KOPT-K1 (cell line): ENCODE data around the gene AQP3.
A peak's percentile ranks its signal among the peaks of the same experiment; 100 is the strongest.
"Not testable (repeated sequence)": the region's sequence is repeated elsewhere in the genome, so short reads cannot be mapped to it uniquely, and the experiment has no call there.

Experiments used
- H3K27ac ChIP-seq: fragments of 200-600 bp; sonication (generic); 2 replicates; pipeline ENCODE4 v1.5.1; 2016; ENCODE audit warnings: antibody characterized with exemption, mild to moderate bottlenecking, low read depth, low read length; ENCODE audit not compliant: poor library complexity, severe bottlenecking
- H3K36me3 ChIP-seq: fragments of 200-600 bp; sonication (generic); 2 replicates; pipeline ENCODE4 v1.5.1; 2017; ENCODE audit warnings: antibody characterized with exemption, mild to moderate bottlenecking, low read length, moderate library complexity; ENCODE audit not compliant: insufficient read depth
- H3K9me3 ChIP-seq: fragments of 200-600 bp; sonication (generic); 2 replicates; pipeline ENCODE4 v1.5.1; 2017; ENCODE audit warnings: antibody characterized with exemption, low read length, mild to moderate bottlenecking; ENCODE audit not compliant: insufficient read depth, poor library complexity, severe bottlenecking

The AQP3 gene

DNA sequence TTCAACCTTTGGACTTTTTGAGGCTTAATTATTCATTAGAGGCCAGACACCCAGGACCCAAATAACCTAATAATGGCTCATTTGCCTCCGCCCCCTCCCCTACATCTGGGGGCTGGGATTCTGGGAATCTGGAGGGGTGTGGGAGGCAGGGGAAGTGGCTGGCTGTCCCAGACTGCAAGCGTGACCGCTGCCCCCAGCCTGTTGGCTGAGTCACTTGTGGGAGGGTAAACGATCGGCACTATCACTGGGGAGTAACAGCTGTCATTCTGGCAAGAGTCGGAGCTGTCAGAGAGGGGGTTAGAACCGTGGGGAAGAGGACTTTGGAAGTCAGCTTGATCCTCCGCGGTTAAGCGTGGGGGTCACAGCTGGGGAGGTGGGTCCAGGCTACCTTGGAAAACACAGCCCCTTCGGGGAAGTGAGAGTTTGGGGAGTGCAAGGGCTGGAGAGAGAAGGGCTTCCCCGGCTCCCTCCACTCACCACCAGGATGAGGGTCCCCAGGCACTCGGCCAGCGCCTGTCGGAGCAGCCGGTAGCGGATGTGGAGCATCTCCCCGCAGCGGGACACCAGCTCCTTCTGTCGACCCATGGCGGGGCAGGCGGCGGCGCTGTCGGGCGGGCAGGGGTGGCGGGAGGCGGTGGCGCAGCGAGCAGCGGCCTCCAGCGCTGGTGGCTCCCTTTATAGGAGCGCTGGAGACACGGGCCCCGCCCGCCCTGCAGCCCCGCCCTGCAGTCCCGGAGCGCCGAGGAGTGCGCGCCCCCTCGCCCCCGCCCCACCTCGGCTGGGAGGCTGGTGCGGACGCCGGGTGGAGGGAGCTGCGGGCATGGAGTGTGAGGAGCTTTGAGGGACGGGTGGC, at the start of gene AQP3:
Gene AQP3, minus strand, starts transcription at position 648 of the 853 bp plus-strand sequence. Its CDS starts 63 bp downstream, at position 585.
- Histone ChIP-seq H3K9me3 (no peaks in the 10 kb centered on the region), H3K27ac (peak within 1 kb of the TSS; percentile 84), H3K36me3 (peaks cover 20% of the 10 kb centered on the region)

DNA sequence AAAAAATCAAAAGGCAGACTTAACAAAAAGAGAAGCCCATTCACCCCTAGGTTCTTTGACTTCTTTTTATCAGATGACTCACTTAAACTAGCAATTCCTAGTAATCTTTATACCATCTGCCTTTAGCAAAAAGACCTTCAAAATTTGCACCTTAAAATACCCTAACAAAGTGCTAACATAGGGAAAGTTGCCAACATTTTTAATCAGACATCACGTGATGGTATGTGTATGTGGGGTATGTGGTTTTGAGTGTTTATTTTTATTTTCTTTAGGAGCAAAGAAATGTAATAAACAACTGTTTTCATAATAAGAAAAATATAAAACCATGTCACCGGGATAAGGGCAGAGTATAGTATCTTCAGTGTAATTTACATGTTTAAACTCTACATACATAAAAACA, 46.4 kb upstream of the AQP3 start:
- H3K36me3 ChIP-seq, H3K9me3 ChIP-seq, H3K27ac ChIP-seq: not testable (repeated sequence)

DNA sequence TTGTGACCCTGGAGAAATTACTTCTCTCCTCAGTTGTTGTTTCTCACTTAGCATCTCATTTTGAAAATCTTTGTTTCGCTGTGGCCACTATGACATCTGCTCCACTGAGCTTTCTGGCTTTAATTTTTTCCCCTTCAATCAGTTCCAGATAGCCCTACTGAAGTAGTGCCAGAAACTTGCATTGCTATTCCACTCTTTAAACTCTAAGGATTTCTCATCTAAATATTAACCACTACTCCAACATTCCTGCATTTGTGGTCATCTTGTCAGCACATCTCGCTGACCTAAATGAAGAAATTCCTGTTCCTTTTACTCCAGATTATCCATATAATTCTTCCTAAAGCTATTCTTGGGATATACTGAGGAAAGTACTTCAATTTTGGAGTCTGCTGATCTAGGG, 41.7 kb upstream of the AQP3 start:
- no peak overlapping the region for H3K27ac ChIP-seq
- no peaks in the 10 kb centered on the region for H3K9me3 ChIP-seq
- H3K36me3 ChIP-seq: no peaks in the 10 kb centered on the region

DNA sequence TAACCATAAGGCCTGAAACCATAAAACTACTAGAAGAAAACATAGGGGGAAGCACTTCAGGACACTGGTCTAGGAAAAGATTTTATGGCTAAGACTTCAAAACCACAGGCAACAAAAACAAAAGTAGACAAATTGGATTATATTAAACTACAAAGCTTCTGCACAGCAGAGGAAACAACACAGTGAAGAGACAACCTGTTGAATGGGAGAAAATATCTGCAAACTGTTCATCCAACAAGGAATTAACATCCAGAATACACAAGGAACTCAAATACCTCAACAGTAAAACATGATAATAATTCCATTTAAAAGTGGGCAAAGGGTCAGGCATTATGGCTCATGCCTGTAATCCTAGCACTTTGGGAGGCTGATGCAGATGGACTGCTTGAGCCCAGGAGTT, 37.9 kb upstream of the AQP3 start:
- H3K36me3 ChIP-seq, H3K9me3 ChIP-seq, H3K27ac ChIP-seq: not testable (repeated sequence)

DNA sequence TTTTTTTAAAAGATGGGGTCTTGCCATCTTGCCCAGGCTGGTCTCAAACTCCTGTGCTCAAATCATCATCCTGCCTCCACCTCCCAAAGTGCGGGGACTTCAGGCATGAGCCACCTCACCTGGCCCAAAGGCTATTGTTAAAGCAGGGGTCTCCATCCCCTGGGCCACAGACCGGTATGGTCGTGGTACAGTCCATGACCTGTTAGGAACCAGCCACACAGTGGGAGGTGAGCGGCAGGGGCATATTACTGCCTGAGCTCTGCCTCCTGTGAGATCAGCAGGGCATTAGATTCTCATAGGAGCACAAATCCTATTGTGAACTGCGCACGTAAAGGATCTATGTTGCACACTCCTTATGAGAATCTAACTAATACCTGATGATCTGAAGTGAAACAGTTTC, 33.6 kb upstream of the AQP3 start:
- H3K36me3 ChIP-seq: no peaks in the 10 kb centered on the region
- no peaks in the 10 kb centered on the region for H3K9me3 ChIP-seq
- no peak overlapping the region for H3K27ac ChIP-seq

DNA sequence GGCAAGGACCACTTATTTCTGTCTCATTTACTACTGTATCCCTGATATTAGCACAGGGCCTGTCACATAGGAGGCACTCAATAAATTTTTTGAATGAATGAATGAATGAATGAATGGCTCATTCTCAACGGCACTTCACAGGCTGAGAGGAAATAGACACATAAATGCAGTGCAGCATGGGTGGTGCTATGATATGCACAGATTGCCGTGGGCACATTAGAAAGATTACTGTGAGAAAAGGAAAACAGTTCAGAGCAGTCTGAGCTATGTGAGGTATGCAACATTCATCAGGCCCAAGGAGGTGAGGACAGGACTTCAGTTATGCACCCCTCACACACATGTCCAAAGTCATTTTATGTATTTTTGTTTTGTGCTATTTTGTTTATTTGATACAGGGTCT, 32.7 kb upstream of the AQP3 start:
- no peak overlapping the region for H3K27ac ChIP-seq
- H3K36me3 ChIP-seq: no peaks in the 10 kb centered on the region
- H3K9me3 ChIP-seq: no peaks in the 10 kb centered on the region

DNA sequence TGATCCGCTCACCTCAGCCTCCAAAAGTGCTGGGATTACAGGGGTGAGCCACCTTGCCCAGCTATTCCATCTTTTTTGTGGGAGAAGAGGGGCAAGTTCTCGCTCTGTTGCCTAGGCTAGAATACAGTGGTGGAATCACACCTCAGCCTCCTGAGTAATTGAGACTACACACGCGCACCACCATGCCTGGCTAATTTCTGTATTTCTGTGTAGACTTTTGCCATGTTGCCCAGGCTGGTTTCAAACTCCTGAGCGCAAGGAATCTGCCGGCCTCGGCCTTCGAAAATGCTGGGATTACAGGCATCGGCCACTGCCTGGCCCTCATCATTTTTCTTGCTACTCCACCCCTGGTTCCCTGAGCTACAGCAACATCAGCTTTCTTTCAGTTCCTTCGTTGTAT, 29.1 kb upstream of the AQP3 start:
- no peaks in the 10 kb centered on the region for H3K9me3 ChIP-seq

DNA sequence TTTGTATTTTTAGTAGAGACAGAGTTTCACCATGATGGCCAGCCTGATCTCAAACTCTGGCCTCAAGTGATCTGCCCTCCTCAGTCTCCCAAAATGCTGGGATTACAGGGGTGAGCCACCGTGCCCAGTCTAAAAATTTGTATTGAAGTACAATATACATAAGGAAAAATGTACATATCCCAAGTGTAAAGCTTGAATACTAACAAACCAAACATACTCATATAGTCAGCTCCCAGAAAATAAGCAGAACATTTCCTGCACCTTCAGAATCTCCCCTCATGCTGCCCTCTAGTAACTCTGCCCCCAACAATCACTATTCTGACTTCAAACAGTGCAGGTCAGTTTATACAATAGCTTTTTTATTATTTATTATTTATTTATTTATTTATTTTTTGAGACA, 28.0 kb upstream of the AQP3 start:
- Histone ChIP-seq H3K36me3 (peaks cover 21% of the 10 kb centered on the region), H3K27ac (no peak overlapping the region), H3K9me3 (no peaks in the 10 kb centered on the region)

More for the DNA sequence above, 29.1 kb upstream of the AQP3 start:
- Histone ChIP-seq H3K27ac (no peak overlapping the region), H3K36me3 (peaks cover 11% of the 10 kb centered on the region)

DNA sequence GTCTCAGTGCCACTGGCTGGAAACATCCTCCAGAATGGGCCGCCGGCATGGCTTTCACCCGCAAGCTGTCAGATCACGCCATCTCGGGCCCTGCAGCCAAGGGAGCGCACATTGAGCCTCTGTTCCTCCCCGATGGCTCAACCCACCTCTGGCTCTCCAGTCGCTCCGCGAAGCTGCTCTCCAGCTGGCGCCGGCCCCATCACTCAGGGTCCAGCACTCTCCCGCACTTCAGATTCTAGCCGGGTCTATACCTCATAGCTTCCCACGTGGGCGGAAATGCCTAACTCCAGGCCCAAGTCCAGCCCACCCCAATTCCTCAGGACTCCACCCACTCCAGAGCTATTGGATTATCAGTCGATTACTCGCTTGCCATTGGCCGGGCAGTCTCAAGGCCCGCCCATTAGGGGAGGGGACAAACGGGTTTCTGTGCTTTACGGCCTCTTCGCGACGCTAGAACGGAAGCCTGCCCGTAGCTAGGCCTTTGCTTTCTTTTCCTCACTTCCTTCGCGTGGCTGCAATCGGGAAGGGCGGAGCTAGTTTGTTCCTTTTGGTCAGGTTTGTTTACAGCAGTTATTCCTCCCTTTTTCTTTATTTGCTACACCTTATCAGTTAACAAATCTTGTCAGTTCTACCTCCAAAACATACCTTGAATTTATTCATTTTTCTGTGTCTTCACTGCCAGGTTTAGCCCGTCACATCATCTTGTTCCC, 26.4 kb upstream of the AQP3 start, which contains the start of gene NOL6:
Gene NOL6, minus strand, starts transcription at position 282 of the 710 bp plus-strand sequence. Its CDS starts 82 bp downstream, at position 200.
- Histone ChIP-seq H3K27ac (peak within 1 kb of the TSS; percentile 66), H3K36me3 (peaks cover 36% of the 10 kb centered on the region), H3K9me3 (no peaks in the 10 kb centered on the region)

DNA sequence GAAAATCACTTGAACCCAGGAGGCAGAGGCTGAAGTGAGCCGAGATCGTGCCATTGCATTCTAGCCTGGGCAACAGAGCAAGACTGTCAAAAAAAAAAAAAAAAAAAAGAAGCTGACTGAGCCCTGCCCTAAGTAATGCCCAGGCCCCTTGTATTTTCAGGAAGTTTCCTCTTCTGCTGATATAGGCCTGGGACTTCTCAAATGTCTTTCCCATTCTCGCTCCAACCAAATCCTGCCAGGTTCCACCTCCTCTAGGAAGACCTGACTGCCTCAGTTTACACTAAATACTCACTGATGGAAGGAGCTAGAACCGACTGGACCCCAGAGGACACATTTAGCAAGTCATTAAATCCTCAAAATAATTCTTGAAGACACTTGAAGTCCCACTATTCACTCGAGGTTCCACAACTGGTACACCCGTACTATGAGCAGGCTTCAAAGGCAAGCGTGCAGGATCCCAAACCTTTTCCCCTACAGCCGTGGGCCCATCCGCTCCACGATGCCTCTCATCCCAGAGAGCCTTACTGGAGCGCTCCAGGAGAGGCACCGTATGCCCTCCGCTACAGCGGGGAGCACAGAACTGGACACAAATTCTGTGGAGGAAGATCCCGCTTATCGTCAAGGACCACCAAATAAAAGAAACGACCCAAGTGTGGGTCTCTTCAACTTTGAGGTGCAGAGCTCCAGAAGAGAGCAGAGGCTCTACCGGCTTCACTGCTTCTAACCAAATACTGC, 25.7 kb upstream of the AQP3 start:
- H3K36me3 ChIP-seq: peaks cover 44% of the 10 kb centered on the region
- no peaks in the 10 kb centered on the region for H3K9me3 ChIP-seq
- peak overlapping the region; percentile 66 for H3K27ac ChIP-seq

DNA sequence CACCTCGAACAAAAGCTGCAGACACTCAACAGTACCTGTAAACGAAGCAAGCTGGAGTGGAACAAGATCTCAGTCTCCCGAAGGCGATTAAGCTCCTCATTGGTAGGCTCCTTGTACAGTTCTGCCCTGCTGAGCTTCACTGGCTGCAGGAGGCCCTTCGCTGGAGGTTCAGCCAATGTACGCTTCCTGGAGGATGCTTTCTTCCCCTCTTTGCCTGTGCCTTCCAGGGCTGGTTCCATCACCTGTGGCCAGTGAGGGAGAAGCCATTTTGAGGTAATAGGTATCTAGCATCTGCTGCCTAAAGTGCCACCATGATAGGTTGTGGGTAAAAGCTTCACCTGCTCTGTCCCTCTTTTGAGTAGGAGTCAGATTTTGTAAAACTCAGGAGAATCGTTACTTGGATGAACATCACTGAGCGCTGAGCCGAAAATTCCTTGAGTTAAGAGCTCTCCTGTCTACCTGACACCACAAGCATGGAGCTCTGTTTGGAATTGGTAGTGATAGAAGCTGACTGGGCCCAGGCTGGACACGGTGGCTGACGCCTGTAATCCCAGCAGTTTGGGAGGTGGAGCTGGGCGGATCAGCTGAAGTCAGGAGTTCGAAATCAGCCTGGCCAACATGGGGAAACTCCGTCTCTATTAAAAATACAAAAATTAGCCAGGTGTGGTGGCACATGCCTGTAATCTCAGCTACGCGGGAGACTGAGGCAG, 24.9 kb upstream of the AQP3 start:
- peaks cover 51% of the 10 kb centered on the region for H3K36me3 ChIP-seq
- H3K27ac ChIP-seq: no peak overlapping the region
- no peaks in the 10 kb centered on the region for H3K9me3 ChIP-seq

DNA sequence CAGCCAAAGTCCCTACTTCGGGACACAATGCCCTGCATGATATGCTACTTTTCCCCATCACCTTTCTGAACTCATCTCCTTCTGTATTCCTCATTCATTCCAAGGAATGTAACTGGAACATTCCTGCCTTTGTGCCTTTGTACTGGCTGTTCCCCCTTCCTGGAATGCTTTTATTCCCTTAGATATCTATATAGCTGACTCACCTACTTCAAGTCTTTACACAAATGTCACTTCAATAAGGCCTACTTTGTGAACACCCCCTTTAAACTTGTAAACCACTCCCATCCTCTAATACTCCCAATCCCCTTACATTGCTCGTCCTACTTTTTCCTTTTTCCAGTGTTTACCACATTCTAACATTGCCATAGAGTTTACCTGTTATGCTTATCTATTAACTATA, 24.0 kb upstream of the AQP3 start:
- H3K36me3 ChIP-seq: peaks cover 61% of the 10 kb centered on the region

DNA sequence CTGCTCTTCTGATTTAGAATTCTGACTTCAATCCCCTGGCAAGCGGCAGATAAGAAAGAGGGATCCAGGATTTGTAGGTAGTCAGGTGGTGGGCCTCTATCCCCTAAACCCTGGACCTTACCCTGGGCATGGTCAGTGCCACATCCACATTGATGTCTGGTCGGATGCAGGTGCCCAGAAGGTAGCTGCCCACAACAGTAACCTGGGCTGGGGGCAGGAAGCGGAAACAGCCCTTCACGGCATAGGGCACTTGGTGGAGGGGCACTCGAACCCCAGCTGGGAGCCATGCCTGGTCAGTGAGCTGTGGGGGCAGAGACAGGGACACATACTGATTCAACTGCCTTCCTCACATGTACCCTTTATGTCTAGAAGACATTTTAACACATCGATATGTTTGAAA, 22.5 kb upstream of the AQP3 start:
- Histone ChIP-seq H3K9me3 (no peaks in the 10 kb centered on the region), H3K36me3 (peaks cover 75% of the 10 kb centered on the region), H3K27ac (no peak overlapping the region)

More for the DNA sequence above, 24.0 kb upstream of the AQP3 start:
- Histone ChIP-seq H3K27ac (no peak overlapping the region), H3K9me3 (no peaks in the 10 kb centered on the region)

DNA sequence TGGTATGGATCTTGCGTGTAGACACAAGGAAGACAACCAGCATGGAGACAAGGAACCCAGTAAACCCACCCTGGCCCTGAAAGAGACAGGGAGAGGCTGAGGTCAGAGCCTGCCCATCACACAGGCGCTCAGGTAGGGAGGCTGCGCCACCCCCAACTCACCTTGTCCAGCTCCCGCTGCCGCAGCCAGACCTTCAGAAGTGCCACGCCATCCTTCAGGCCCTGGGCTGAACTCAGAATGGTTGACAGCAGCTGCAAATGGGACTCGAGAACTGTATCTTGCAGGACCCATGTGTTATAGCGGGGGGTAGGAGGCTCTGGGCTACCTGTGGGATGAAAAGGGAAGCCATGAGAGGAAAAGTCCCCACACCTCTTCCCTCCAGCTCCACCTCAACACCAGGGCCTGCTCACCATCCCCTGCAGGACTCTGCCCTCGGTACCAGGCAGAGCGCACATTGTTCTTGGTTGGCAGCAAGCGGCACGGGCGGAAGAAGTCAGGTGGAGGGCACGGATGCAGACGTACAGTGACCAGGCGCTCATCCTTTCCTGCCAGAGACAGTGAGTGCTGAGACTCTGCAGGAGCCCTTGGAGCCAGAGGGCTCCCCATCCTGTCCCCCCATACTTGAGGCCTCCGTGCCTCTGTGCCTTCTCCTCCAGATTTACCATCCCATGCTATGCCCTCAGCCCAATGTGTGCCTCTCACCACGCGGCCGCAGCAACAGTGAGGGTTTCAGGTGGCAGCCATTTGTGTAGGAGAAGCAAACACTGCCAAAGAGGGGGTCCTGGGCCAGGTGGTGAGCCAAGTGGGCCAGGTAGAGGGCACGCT, 21.6 kb upstream of the AQP3 start:
- H3K36me3 ChIP-seq: peaks cover 84% of the 10 kb centered on the region
- no peaks in the 10 kb centered on the region for H3K9me3 ChIP-seq
- no peak overlapping the region for H3K27ac ChIP-seq
